HG02852 (cell line): ENCODE data around the gene GARIN5A.

Experiments
- ATAC-seq: cut with Tn5 transposase; IDR thresholded peaks from one replicate; pipeline ENCODE4 v1.9.1; 2021; ENCODE audit warnings: mild to moderate bottlenecking, moderate library complexity; ENCODE audit not compliant: unreplicated experiment

GARIN5A gene

DNA sequence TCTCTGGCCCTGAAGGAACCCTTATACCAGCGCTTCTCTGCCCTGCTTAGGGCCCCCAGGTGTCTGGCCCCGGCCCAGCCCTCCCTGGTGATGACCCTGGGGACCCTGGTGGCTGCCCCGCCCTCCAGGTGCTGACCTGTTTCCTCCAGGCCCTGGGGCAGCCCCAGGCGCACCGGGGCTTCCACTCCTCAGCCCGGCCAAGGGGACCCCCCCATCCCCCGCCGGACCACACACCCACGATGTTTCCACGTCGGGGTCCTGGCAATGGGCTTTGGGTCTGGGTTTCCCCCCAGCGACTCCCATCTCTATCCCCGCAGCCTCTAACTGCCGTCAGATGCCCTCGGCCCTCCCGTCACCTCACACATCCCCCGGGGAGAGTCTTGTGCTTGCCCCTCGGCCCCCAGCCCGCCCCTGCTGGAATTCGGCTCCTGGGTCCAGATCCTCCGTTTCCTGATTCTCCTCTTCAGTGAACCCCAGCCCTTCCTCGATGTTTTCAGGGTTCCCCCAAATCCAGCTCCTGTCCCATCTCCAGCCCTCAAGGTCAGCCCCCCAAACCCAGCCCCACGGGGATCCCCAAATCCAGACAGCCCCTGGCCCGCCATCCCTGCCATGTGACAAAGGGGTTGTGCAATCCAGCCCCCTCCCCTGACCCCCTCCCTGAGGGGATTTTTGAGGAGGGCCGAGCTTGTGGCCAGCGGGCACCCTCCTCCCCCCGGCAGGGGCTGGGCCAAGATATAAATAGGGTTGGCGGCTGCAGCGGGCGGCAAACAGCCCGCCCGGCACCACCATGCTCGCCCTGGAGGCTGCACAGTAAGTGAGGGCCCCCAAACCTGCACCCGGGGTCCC is 58.2 kb downstream of the GARIN5A start, which contains the start of gene SPIB:
Gene SPIB (plus strand): TSS at position 763 of the 846 bp plus-strand sequence. CDS start 25 bp downstream, at position 788.
- ATAC-seq = no peak

GRCh38 chr19:50417111-50418081 is 59.3 kb downstream of the GARIN5A start:
- no peak for ATAC-seq
